Endothelial cell of umbilical vein (primary cell): Measurements from ENCODE around the gene AKAP13. TPM values are rescaled to one million over a fixed set of nuclear protein-coding genes. Genes with fewer than 3 reads are reported as not detected.

ENCODE experiments used
- BruUV-seq: library from RNA; stranded (reverse); fragments of 400-500 nt; replicated peaks from 2 replicates; lab custom pipeline; 2021; lab: Mats Ljungman, UMichigan
- CTCF ChIA-PET: fragments of 300-600, 350-600 bp; sonication (Branson Sonifier 250); formaldehyde crosslinking; loops from one replicate; lab custom pipeline; 2021; ENCODE audit warnings: antibody characterized with exemption, inconsistent platforms; lab: Charles Lee
- POLR2A ChIA-PET: fragments of 300-600, 350-600 bp; sonication (Branson Sonifier 250); formaldehyde crosslinking; loops from one replicate; lab custom pipeline; 2021; ENCODE audit warnings: antibody characterized with exemption, inconsistent platforms; lab: Charles Lee
- DNase-seq: peaks from one replicate; pipeline ENCODE4 v3.0.0-alpha.2; 2011; ENCODE audit warnings: low read depth, low spot score
- FAIRE-seq: peaks from 2 replicates; lab custom pipeline; 2011; peaks lifted over from hg19 to GRCh38; lab: Jason Lieb, UNC
- H2AFZ ChIP-seq: 2 replicates; pipeline ENCODE4 v1.6.0; 2012; ENCODE audit warnings: low read depth, low read length, control low read depth, inconsistent platforms
- H3K27ac ChIP-seq: 2 replicates; pipeline ENCODE4 v1.5.1; 2011; ENCODE audit warnings: low read depth, mild to moderate bottlenecking, control low read depth, low read length, moderate library complexity; ENCODE audit not compliant: insufficient read depth
- H3K27me3 ChIP-seq, 2 experiments: 2 replicates each; pipeline versions ENCODE4 v1.6.0 to v1.6.1; 2011; ENCODE audit warnings: low read length in 2 of 2, mixed read lengths in 1 of 2; ENCODE audit not compliant: control insufficient read depth in 2 of 2, insufficient read depth in 2 of 2
- H3K36me3 ChIP-seq, 2 experiments: 2 replicates in 1 of 2; 3 replicates in 1 of 2; pipeline ENCODE4 v1.5.1; 2011; ENCODE audit warnings: low read length in 2 of 2, mild to moderate bottlenecking in 1 of 2, moderate library complexity in 1 of 2; ENCODE audit not compliant: control insufficient read depth in 2 of 2, insufficient read depth in 2 of 2; ENCODE audit errors: extremely low read depth in 1 of 2
- H3K4me1 ChIP-seq: 3 replicates; pipeline ENCODE4 v1.5.1; 2011; ENCODE audit warnings: mild to moderate bottlenecking, low read length; ENCODE audit not compliant: control insufficient read depth, insufficient read depth; ENCODE audit errors: extremely low read depth
- H3K4me2 ChIP-seq: 2 replicates; pipeline ENCODE4 v1.6.1; 2011; ENCODE audit warnings: low read length, control low read depth, mixed read lengths; ENCODE audit not compliant: insufficient read depth
- H3K4me3 ChIP-seq, 3 experiments: fragments of 200-600 bp in 1 of 3; sonication (generic), shearing (Covaris generic) in 1 of 3; replicated peaks in 1 of 3; 2 replicates each; pipeline ENCODE4 v1.5.1; 2011 to 2016; ENCODE audit warnings: control low read depth in 3 of 3, low read length in 3 of 3, mild to moderate bottlenecking in 2 of 3, inconsistent platforms in 1 of 3, low read depth in 1 of 3, moderate library complexity in 1 of 3; ENCODE audit not compliant: insufficient read depth in 1 of 3
- H3K79me2 ChIP-seq: 2 replicates; pipeline ENCODE4 v1.6.0; 2012; ENCODE audit warnings: low read length, inconsistent platforms; ENCODE audit not compliant: control insufficient read depth, insufficient read depth
- H3K9ac ChIP-seq: replicated peaks from 2 replicates; pipeline ENCODE3; 2011; ENCODE audit warnings: low read length, control low read depth; ENCODE audit not compliant: insufficient read depth; ENCODE audit errors: extremely low read depth
- H3K9me1 ChIP-seq: replicated peaks from 3 replicates; pipeline ENCODE4 v1.6.0; 2011; ENCODE audit warnings: mild to moderate bottlenecking, low read length; ENCODE audit not compliant: control insufficient read depth, insufficient read depth; ENCODE audit errors: extremely low read depth
- H3K9me3 ChIP-seq: replicated peaks from 2 replicates; pipeline ENCODE4 v1.5.1; 2012; ENCODE audit warnings: low read length, inconsistent platforms; ENCODE audit not compliant: control insufficient read depth, insufficient read depth
- H4K20me1 ChIP-seq: replicated peaks from 2 replicates; pipeline ENCODE3; 2011; ENCODE audit warnings: mild to moderate bottlenecking, low read length; ENCODE audit not compliant: control insufficient read depth, insufficient read depth; ENCODE audit errors: extremely low read depth
- CTCF ChIP-seq, 2 donors: IDR thresholded peaks; 1 replicate in 1 of 2; 2 replicates in 1 of 2; pipeline ENCODE4 v1.5.1; 2011; ENCODE audit warnings: low read length in 2 of 2, mild to moderate bottlenecking in 2 of 2, moderate library complexity in 2 of 2, control low read depth in 1 of 2, inconsistent platforms in 1 of 2, low read depth in 1 of 2; ENCODE audit not compliant: insufficient read depth in 1 of 2; ENCODE audit errors: extremely low read depth in 1 of 2
- EZH2 ChIP-seq: IDR thresholded peaks from 2 replicates; pipeline ENCODE4 v1.6.1; 2012; ENCODE audit warnings: borderline replicate concordance, low read depth, mild to moderate bottlenecking, moderate library complexity, low read length, inconsistent platforms; ENCODE audit not compliant: severe bottlenecking
- FOS ChIP-seq: IDR thresholded peaks from 2 replicates; pipeline ENCODE4 v1.6.1; 2011; ENCODE audit warnings: mild to moderate bottlenecking, low read length, moderate library complexity, borderline replicate concordance; ENCODE audit not compliant: insufficient read depth
- GATA2 ChIP-seq: IDR thresholded peaks from 2 replicates; pipeline ENCODE4 v1.7.0; 2011; ENCODE audit warnings: low read depth, mild to moderate bottlenecking, moderate library complexity, mixed read lengths, low read length; ENCODE audit not compliant: insufficient read length, insufficient read depth
- JUN ChIP-seq: IDR thresholded peaks from 2 replicates; pipeline ENCODE4 v1.6.1; 2011; ENCODE audit warnings: borderline replicate concordance, low read depth; ENCODE audit not compliant: insufficient read length, insufficient read depth
- MAX ChIP-seq: IDR thresholded peaks from 2 replicates; pipeline ENCODE4 v1.6.1; 2011; ENCODE audit not compliant: insufficient read depth, insufficient read length
- MYC ChIP-seq: IDR thresholded peaks from one replicate; pipeline ENCODE4 v1.6.1; 2011; ENCODE audit warnings: mild to moderate bottlenecking, low read depth, low read length
- POLR2A ChIP-seq: IDR thresholded peaks from 2 replicates; pipeline ENCODE4 v1.6.1; 2012; ENCODE audit warnings: low read depth, mild to moderate bottlenecking, control low read depth, low read length
- POLR2AphosphoS5 ChIP-seq: IDR thresholded peaks from 2 replicates; pipeline ENCODE4 v1.6.1; 2012; ENCODE audit warnings: low read depth, mild to moderate bottlenecking, control low read depth, low read length, moderate library complexity; ENCODE audit not compliant: insufficient read depth
- dilution Hi-C: fragments of 300-500 bp; cut with MboI; formaldehyde crosslinking; loops from one replicate; pipeline ENCODE4 v1.15.0; 2019; ENCODE audit warnings: low sequenced_read_pairs; ENCODE audit not compliant: extremely low pct_ligation_motif_present
- intact Hi-C: fragments of 100-400 bp; cut with micrococcal nuclease; formaldehyde crosslinking; loops from one replicate; pipeline ENCODE4 v1.10.0; 2022
- polyA plus RNA-seq, 4 experiments: library from polyadenylated mRNA; depleted of rRNA in 3 of 4; stranded (reverse) in 3 of 4; unstranded in 1 of 4; fragments of >200 nt; gene quantifications; 2 replicates each; pipeline versions ENCODE4 v1.2.1 to v1.2.3, GENCODE V29; 2011 to 2012; ENCODE audit warnings: missing spikeins in 1 of 4
- total RNA-seq: library from RNA; stranded (reverse); gene quantifications from 2 replicates; pipeline ENCODE4 v1.2.3, GENCODE V29; 2021

The AKAP13 gene
- total and polyA plus RNA-seq, 2 donors (not counting 3 experiments of a cell fraction or from before 2014, with no cell fraction given): 22.8 to 87.8 TPM

- H3K9ac ChIP-seq: peak overlapping the region; percentile 6
- H2AFZ ChIP-seq: no peak overlapping the region
- dilution Hi-C loops: no loop called here
- no peaks in the 10 kb centered on the region for H3K9me1 ChIP-seq
- TF ChIP-seq EZH2 (no peak), FOS (no peak), POLR2AphosphoS5 (no peak), CTCF (IDR thresholded peaks at IDR 0.05; ENCODE audit: extremely low read depth in 1 of 2, insufficient read depth in 1 of 2, low read depth in 1 of 2, low read length in 2 of 2) (no peak)
- DNase-seq (no peak), FAIRE-seq (no peak)
- peaks cover 65% of the 10 kb centered on the region for H3K4me1 ChIP-seq
- BruUV-seq: no TSS peak
- ChIA-PET CTCF (interaction anchor here (1.1 to 1.4 kb wide), 2 partner anchors 27 to 284 kb away, joined by 5 read pairs; no protein-coding TSS in a partner anchor), POLR2A (no interaction called here)
- H3K9me3 ChIP-seq: no peaks in the 10 kb centered on the region
- H3K36me3 ChIP-seq: peaks cover 2 to 3% of the 10 kb centered on the region in 2 experiments
- H3K27me3 ChIP-seq: no peaks in the 10 kb centered on the region
- peaks cover 31% of the 10 kb centered on the region for H3K79me2 ChIP-seq
- intact Hi-C loops: loop anchor here (5.0 to 10.0 kb wide), 4 partner anchors 39 to 286 kb away; no protein-coding TSS in a partner anchor
- peak overlapping the region; percentile 12 for H3K4me2 ChIP-seq
- no peak overlapping the region for H3K4me3 ChIP-seq
- H4K20me1 ChIP-seq: no peaks in the 10 kb centered on the region
- H3K27ac ChIP-seq: peak overlapping the region; percentile 91
Measured at GRCh38 chr15:85580879-85581278, 200.5 kb downstream of the AKAP13 start.

- dilution Hi-C loops (no loop called here), intact Hi-C loops (loop anchor here (5.0 to 10.0 kb wide), 4 partner anchors 39 to 287 kb away; no protein-coding TSS in a partner anchor)
- peaks cover 65% of the 10 kb centered on the region for H3K4me1 ChIP-seq
- H3K36me3 ChIP-seq: peaks cover 2 to 3% of the 10 kb centered on the region in 2 experiments
- no peak for FAIRE-seq
- no peak for DNase-seq
- H3K9me1 ChIP-seq: no peaks in the 10 kb centered on the region
- POLR2A ChIA-PET: interaction anchor here (1.7 kb wide), 1 partner anchor 26 kb away, joined by 5 read pairs; no protein-coding TSS in a partner anchor
- CTCF ChIA-PET: interaction anchor here (0.8 to 1.5 kb wide), 2 partner anchors 17 to 47 kb away, joined by 3 to 5 read pairs; no protein-coding TSS in a partner anchor
- no peak for TF ChIP-seq GATA2
- TF ChIP-seq MYC: no peak
- no peak for TF ChIP-seq MAX
- no peak for TF ChIP-seq POLR2A
- no peak for TF ChIP-seq JUN
- no peak for TF ChIP-seq EZH2
- no peak for TF ChIP-seq CTCF (IDR thresholded peaks at IDR 0.05; ENCODE audit: extremely low read depth in 1 of 2, insufficient read depth in 1 of 2, low read depth in 1 of 2, low read length in 2 of 2)
- no peak for TF ChIP-seq FOS
- no peak for TF ChIP-seq POLR2AphosphoS5
- no peaks in the 10 kb centered on the region for H3K9me3 ChIP-seq
- H4K20me1 ChIP-seq: no peaks in the 10 kb centered on the region
- H3K27ac ChIP-seq: peak overlapping the region; percentile 91
- no peaks in the 10 kb centered on the region for H3K27me3 ChIP-seq
- H3K79me2 ChIP-seq: peaks cover 33% of the 10 kb centered on the region
- H2AFZ ChIP-seq: no peak overlapping the region
- BruUV-seq: no TSS peak
- no peak overlapping the region for H3K4me3 ChIP-seq
- peak overlapping the region; percentile 82 for H3K9ac ChIP-seq
- H3K4me2 ChIP-seq: peak overlapping the region; percentile 5
Measured at GRCh38 chr15:85581495-85581894, 201.1 kb downstream of the AKAP13 start.
